D721Med (cell line): ENCODE measurements around the gene FANCM.

Experiments
- DNase-seq: peaks from one replicate; pipeline ENCODE4 v3.0.0; 2011; ENCODE audit warnings: low spot score; ENCODE audit not compliant: insufficient read length
- FAIRE-seq: peaks from 2 replicates; lab custom pipeline; 2011; peaks lifted over from hg19 to GRCh38; lab: Jason Lieb, UNC
- TF ChIP-seq, protein P1 (sequence below): IDR thresholded peaks from 2 replicates; pipeline ENCODE4 v1.5.1; 2012; ENCODE audit warnings: mild to moderate bottlenecking, control low read depth; ENCODE audit not compliant: insufficient read depth; ENCODE audit errors: missing control alignments

Gene FANCM

GRCh38 chr14:45104561-45104960 lies 31.2 kb upstream of the FANCM start:
- FAIRE-seq (no peak), DNase-seq (no peak)
- TF ChIP-seq, protein P1, sequence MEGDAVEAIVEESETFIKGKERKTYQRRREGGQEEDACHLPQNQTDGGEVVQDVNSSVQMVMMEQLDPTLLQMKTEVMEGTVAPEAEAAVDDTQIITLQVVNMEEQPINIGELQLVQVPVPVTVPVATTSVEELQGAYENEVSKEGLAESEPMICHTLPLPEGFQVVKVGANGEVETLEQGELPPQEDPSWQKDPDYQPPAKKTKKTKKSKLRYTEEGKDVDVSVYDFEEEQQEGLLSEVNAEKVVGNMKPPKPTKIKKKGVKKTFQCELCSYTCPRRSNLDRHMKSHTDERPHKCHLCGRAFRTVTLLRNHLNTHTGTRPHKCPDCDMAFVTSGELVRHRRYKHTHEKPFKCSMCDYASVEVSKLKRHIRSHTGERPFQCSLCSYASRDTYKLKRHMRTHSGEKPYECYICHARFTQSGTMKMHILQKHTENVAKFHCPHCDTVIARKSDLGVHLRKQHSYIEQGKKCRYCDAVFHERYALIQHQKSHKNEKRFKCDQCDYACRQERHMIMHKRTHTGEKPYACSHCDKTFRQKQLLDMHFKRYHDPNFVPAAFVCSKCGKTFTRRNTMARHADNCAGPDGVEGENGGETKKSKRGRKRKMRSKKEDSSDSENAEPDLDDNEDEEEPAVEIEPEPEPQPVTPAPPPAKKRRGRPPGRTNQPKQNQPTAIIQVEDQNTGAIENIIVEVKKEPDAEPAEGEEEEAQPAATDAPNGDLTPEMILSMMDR = no peak

- peak; percentile 82 for FAIRE-seq
- TF ChIP-seq, protein P1 = no peak
Observed at GRCh38 chr14:45112896-45113781, 22.6 kb upstream of the FANCM start.

GRCh38 chr14:45114327-45114726 lies 21.4 kb upstream of the FANCM start:
- FAIRE-seq (no peak), DNase-seq (no peak)
- TF ChIP-seq, protein P1 = no peak

More at GRCh38 chr14:45112896-45113781, 22.6 kb upstream of the FANCM start:
- no peak for DNase-seq

- FAIRE-seq (no peak), DNase-seq (no peak)
- TF ChIP-seq, protein P1 = no peak
Observed at GRCh38 chr14:45118594-45118993, 17.1 kb upstream of the FANCM start.

- DNase-seq = no peak
- TF ChIP-seq, protein P1 = no peak
- no peak for FAIRE-seq
Observed at GRCh38 chr14:45120096-45120495, 15.6 kb upstream of the FANCM start.

DNA sequence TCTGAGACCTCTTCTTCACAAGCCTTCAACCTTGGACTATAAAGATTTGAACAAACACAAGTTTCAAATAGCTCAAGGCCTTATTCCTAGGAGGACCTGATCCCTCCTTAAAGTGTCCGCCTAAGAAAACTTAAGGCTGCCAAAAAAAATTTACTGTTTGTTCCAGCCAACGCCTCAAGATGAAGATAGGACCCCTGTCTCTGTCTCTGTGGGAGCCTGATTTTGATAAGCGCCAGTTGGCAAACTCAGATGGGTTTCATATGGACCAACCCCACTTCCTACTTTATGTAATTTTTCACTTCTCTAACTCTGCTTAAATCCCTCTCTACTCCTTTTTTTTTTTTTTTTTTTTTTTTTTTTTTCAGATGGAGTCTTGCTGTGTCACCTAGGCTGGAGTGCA lies 12.5 kb upstream of the FANCM start:
- TF ChIP-seq, protein P1 = no peak
- FAIRE-seq = no peak
- DNase-seq = no peak

DNA sequence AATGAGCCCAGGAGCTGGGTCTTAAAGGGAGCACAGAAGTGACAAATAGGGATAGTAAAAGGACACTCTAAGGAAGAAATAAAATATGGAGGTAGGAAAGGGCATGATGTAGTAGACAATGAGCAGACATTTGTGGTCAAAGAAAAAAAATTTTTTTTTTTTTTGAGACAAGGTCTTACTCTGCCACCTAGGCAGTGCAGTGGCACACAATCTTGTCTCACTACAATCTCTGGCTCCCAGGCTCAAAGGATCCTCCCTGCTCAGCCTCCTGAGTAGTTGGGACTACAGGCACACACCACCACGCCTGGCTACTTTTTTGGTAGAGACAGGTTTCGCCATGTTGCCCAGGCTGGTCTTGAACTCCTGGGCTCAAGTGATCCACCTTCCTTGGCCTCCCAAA lies 10.0 kb upstream of the FANCM start:
- no peak for DNase-seq
- no peak for FAIRE-seq
- TF ChIP-seq, protein P1 = no peak
